CD4-positive, alpha-beta T cell treated with Interleukin-1 beta for 1 hour (primary cell): ENCODE measurements around the gene GAREM2.

Experiments
- DNase-seq, 2 donors: peaks; one replicate each; pipeline ENCODE4 v3.0.0-alpha.2; 2020 to 2022

The GAREM2 gene

DNA sequence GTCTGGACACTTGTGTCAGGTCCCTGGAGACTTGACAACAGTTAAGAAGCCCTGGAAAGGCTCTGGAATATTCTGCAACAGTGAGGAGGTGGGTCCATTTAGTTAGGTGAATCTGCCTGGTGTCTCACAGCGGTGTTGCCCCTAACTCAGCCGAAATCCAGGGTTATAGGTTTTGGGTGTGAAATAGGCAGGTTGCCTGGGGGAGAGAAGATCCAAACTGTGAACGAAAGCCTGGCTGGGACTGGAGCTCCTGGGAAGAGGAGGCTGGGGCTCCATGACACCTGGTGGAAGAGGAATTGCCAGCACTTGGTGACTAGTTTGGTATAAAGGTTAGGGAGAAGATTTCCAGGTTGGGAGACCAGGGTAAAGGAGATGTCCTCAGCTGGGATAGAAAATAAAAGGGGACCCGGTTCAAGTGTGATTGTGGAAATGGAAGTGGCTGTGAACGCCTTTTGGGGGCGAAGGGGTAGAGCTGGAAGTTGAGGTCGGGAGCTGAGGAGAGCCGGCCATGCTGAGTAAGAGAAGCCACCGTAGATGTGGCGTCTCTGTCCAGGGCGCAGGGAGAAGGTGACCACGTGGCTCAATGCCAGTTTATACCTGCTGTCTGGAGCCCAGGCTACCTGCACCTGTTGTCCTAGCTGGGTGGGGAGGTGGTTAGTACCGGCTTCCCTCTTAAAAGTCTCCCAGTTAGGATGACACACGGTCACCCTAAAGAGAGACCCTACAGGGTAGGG lies 3.0 kb upstream of the GAREM2 start:
- no peak for DNase-seq

DNA sequence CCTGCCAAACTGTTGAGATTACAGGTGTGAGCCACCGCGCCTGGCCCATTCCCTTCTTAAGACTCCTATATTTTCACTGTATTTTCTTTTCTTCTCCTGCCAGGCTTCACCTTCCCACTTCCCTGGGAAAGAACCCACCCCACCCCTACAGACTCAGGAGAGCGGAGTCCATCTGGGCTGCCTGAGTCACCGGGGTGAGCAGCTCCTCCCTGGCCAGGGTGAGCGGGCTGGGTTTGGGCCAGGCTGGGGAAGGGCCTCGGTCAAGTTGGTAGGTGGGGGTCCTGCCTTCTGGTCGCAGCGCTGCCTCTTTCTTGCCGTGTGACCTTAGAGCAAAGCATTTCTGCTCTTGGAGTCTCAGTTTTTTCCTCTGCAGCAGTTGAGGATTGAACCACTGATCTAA lies 2.1 kb upstream of the GAREM2 start:
- no peak for DNase-seq

DNA sequence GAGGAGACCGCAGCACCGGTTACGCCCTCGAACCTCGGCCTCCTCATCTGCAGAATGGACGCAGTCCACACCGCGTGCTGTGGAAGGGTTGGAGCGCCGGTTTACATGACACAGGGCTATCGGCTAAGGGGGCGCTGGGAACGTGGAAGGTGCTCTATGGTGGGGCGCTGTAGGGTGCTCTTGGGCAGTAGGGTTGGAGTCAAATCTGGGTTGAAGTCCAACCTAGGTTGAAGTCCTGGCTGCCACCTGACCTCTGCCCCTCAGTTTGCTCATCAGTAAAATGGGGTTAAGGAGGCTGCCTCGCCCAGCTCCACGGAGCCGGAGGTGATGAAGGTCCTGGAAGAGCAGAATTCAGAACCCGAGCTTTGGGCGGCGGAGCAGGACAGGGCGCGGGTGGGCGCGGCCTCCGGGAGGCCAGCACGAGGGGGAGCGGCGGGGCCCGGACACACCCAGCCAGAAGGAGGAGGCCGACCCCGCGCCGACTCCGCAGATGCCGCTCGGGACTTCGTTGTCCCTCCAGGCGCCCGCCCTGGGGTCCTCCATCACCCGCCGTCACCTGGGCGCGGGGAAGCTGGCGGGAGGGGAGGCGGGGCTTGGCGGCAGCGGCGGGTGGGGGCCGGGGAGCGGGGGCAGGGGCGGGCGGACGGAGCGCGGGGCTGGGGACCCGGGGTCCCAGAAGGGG lies 558 bp upstream of the GAREM2 start:
- DNase-seq = no peak

DNA sequence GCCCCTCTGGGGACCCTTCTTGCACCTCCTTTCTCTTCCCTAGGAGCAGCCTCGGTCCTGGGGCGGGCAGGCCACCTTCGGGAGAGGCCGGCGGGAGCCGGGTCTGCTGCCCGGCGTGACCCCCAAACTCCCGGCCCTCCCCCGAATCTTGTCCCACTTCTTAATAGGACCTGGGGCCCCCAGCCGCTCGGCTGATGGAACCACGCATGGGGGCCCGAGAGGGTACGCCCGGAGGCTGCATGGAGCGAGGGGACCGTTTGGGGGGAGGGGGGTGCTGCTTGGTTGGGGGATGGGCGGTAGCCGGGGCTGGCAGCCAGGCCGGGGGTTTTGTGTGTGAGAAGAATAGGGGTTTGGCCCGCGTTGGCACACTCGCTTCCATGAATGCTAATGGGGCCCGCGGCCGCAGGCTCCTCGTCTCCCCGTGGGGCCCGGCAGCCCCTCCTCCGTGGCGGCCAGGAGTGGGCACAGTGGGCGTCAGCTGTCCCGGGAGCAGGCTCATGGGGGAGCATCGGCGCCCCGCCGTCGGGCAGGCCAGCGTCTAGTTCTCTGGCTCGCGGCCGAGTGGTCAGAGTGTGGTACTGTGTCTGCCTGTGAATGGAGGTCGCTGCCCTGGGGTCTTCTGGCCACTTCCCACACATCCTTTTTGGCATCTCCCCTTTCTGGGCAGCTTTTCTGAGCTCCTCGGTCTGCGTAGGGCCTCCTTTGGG lies 1.0 kb downstream of the GAREM2 start:
- DNase-seq = no peak

DNA sequence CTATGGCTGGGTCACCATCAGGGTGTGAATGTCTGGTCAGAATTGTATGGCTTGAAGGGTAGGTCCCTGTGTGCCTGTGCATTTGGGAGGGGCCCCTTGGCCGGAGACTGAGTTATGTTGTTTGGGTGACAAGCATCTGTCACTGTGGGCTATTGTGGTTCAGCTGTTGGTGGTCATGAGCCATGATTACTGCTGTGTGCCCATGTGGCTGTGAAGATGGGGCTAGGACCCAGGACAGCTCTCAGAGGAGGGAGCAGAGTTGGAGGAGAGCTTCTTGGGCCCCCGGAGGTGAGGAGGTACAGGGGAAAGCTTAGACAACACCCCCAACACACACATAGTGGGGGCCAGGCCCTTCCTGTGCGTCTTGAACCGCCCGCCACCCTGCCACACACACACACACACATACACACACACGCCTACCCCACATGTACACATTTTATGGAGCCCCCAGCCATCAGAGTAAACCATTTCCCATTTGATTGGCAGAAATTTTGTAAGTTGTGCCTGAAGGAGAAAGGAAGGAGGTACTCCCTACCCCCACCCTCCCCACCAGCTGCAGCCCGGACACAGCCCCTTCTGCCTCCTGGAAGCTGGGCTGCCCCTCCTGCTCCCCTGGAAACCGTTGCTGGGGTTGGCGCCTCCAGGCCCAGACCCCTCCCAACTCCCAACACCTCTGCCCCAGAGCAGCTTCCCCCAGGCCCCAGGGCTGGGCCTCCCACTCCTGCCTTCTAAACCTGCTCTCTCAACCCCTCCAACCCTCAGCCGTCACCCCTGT lies 2.0 kb downstream of the GAREM2 start:
- no peak for DNase-seq

DNA sequence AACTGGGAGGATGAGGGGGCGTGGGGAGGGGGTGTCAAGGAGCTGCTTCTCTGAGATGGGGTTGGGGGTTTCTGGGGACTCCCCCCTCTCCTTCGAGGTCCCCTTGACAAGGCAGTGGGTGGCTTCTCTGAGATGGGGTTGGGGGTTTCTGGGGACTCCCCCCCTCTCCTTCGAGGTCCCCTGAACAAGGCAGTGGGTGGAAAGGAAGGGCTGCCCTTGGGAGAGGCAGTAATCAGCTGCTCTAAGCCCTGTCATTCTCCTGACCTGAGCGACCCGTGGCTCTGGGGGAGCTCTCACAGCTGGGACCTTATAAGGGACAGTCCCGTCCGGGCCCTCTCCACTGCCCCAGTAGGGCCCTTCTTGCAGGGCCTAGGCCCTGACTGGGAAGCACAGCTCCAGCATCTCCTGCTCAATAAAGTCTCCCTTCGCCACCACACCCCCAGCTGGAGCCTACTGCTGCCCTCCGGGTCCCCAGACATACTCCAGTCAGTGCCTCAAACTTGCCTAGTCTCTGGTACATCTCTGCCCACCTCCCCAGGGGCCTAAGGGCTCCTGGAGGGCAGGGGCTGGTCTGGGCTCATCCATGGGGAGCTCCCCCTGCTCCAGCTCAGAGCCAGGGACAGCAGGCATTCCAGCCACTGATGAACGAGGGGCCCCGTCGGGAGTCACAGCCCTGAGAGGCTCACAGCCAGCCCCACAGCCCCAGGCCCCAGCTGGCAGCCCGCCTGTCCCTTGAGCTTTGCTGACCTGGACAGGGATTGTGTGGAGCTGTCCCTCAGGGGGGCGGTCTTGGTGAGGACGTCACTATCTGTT lies 2.8 kb downstream of the GAREM2 start:
- no peak for DNase-seq

DNA sequence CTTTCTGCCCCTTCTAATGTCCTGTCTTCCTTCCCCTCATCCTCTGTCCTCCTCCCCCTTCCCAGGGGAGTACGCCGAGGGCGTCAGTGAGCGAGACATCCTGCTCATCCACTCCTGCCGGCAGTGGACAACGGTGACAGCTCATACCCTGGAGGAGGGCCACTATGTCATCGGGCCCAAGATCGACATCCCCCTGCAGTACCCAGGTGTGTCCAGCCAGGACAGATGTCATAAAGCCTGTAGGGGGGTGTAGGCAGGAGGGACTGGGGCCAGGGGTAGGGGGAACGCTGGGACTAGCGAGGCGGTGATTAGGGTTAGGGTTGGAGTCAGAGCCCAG lies 3.4 kb downstream of the GAREM2 start:
- DNase-seq = no peak

DNA sequence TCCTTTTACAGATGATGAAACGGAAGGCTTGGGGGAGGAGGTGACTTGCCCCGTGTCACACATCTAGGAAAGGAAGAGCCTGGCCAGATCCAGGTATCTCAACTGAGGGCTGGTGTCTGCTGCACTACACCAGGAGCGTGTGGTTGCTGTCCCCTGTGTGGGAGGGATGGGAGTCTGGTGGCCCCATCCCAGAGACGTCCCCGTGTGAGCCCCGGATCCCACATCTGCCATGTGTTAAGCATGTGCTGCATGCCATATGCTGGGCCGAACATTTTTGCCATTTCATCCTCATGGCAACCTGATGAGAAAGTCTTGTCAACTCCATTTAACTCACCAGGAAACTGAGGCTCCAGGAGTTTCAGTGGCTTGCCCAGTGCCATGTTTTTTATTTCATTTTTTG lies 4.2 kb downstream of the GAREM2 start:
- DNase-seq = no peak

DNA sequence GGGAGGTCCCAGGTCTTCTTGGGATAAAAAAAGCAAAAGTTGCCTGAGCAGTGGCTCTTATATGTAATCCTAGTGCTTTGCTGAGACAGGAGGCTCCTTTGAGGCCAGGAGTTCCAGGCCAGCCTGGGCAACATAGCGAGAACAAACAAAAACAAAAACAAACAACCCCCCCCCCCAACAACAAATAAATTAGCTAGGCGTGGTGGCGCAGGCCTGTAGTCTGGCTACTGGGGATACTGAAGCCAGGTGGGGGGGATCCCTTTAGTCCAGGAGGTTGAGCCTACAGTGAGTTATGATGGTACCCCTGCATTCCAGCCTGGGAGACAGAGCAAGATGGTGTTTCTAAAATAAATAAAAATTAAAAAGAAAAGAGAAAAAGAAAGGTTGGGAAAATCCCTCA lies 5.4 kb downstream of the GAREM2 start:
- DNase-seq = no peak

DNA sequence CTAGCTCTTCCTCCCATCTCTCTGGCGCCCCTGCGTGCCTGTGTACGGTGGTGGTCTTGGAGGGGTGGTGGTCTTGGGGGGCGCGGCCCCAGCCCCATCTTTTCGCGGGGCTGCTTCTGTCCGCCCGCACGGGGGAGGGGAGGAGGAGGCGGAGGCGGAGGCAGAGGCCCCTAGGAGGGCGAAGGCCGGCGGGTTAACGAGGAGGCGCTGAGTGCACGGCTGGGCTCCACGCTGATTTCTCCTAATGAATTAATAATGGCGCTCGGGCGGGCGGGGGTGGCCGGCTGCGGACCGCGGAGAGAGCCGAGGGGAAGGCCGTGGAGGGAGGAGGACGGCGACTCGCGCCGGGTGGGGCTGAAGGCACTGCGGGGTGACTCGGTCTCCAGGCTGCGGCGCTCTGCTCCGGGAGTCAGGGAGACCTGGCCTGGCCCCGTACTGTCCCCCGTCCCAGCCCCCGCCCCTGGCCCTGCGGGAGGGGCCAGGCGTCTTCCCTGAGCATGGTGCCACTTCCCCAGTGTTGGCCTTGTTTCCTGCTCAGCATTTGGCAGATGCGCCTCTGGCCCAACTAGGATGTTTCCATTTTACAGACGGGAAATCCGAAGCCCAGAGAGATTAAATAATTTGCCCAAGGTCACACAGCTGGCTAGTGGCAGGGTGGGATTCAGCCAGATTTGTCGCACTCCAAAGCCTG lies 6.0 kb downstream of the GAREM2 start:
- no peak for DNase-seq

DNA sequence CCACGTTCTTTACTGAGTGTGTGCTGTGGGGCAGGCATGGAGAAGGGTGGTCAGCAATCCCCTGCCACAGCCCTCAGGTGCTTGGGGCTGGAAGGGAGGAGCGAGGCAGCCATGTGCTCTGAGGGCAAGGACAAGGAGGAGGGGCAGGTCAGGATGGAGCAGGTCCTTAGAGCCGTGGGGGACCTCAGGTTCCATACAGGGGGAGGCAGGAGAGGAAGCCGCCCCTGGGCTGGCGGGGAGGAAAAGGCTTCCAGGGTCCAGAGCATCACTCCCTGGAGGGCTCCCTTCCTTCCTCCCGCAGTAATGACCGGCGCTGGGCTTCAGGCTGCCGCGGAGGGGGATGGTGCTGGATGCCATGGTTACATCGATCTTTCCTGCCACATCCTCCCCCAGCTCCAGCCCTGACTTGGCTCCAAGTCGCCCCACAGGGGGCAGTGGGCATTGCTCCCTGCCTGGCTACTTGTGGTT lies 6.6 kb downstream of the GAREM2 start:
- DNase-seq = no peak

DNA sequence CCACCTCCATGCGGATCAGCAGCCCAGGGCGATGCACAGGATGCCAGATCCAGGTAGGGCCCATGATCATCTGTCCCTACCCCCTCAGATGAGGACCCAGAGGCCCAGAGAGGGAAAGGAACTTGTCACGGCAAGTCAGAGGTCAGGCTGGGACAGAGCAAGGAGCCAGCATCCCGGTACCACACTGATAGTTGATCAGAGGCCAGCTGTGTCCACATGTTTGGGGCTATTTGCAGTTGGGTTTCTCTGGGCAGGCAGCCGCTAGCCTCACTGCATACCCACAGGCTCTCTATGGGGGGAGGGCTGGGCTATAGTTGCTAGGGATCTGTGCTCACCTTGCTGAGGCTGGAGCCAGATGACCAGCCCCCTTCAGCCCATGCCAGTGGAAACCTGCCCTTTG lies 9.6 kb downstream of the GAREM2 start:
- no peak for DNase-seq

DNA sequence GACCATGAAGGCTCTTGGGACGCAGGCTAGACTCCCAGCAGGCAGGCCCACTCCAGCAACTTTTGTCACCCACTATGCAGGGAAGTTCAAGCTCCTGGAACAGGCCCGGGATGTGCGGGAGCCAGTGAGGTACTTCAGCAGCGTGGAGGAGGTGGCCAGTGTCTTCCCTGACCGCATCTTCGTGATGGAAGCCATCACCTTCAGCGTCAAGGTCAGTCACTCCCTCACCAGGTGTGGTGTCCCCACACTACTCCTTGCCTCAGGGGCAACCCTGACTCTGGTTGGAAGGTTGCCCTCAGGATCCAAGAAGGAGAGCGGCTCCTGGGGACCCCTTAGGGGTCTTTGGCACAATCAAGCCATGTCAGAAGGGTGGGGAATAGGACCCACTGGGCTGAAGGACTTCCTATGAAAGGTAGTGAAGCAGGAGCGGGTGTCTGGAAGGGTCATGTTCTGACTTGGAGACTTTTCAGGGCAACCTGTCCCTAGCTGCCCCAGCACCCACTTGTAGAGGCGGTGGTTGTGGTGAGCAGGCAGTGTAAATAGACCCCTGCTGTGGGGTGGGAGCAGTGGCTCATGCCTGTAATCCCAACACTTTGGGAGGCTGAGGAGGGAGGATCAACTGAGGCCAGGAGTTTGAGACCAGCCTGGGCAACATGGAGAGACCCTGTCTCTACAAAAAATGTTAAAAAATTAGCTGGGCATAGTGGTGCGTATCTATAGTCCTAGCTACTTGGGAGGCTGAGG lies 10.2 kb downstream of the GAREM2 start:
- no peak for DNase-seq

DNA sequence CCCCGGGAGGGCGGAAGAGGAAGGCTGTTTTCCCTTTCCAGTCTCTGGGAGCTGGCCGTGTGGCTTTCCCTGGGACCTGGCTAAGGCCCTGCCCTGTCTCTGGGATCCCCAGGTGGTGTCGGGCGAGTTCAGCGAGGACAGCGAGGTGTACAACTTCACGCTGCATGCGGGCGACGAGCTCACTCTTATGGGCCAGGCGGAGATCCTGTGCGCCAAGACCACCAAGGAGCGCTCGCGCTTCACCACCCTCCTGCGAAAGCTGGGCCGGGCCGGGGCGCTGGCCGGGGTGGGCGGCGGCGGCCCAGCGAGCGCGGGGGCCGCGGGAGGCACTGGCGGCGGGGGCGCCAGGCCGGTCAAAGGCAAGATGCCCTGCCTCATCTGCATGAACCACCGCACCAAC lies 11.2 kb downstream of the GAREM2 start:
- no peak for DNase-seq

DNA sequence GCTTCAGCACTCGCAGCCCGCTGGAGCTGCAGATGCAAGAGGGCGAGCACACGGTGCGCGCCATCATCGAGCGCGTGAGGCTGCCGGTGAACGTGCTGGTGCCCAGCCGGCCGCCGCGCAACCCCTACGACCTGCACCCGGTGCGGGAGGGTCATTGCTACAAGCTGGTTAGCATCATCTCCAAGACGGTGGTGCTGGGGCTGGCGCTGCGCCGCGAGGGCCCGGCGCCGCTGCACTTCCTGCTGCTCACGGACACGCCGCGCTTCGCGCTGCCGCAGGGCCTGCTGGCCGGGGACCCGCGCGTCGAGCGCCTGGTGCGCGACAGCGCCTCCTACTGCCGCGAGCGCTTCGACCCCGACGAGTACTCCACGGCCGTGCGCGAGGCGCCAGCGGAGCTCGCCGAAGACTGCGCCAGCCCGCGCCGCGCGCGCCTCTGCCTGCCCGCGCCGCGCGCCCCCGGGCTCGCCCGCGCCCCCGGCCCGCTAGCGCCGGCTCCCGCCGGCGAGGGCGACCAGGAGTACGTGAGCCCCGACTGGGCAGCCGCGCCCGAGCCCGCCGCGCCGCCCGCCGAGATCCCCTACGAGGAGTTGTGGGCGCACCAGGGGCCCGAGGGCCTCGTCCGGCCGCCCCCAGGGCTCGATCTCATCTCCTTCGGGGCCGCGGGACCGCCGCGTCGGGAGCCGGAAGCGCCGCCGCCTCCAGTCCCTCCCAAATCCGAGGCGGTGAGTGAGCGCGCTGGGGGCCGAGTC lies 11.8 kb downstream of the GAREM2 start:
- peak; percentile 90 for DNase-seq

DNA sequence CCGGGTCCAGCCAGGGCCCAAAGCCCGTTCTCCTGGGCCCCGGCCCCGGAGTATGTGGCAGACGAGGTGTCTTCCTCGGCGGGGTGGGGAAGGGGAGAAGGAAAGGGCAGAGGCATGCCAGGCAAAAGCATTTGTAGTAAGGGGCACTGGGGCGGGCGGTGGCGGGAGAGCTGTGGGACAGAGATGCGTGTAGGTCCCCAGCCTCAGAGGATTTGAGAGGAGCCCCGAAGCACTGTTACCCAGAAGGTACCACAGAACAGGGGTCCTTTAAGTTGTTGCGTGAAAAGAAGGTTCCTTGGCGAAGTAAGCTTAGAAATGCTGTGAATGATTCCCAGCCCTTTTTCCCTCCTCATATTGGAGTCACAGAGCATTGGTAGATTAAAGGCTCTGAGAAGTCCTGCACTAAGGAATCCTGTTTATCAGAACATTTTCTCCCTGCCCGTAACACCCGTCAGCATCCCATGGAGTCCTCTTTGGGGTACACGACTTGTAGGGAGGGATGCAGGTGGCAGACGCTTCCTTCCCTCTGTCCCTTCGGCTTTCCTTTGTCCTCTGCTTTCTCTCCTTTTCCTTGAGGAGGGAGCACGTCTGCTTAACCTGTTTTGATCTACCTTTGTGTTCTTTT lies 12.5 kb downstream of the GAREM2 start:
- DNase-seq = no peak

DNA sequence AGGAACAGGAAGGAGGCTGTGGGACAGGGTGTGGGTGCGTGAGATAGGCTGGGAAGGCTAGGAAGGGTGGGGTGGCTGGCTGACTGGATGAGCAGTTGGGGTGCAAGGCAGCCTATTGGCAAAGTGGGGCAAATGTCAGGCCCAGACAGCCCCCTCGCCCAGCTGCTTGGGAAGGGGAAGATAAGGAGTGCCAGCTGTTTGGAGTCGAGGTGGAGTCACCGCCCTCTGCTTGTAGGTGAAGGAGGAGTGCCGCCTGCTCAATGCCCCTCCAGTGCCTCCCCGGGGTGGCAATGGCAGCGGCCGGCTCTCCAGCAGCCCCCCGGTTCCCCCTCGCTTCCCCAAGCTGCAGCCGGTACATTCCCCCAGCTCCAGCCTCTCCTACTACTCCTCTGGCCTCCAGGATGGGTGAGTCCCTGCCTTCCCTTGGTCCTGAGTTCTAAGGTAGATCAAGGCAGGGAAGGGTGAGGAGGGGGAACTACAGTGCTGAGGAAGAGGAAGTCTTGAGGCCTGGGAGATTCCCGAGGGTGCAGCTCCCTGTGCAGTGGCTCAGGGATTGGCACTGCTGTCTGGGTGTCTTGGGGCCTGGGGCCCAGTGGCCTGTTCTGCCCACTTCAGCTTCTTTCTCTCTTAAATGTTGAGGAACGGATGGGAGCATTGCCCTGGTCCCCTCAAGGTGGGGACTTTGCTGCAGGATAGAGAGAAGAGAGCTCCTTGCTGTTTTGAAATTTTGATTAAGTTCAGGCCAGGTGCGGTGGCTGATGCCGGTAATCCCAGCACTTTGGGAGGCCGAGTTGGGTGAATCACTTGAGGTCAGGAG lies 13.3 kb downstream of the GAREM2 start:
- DNase-seq = no peak

DNA sequence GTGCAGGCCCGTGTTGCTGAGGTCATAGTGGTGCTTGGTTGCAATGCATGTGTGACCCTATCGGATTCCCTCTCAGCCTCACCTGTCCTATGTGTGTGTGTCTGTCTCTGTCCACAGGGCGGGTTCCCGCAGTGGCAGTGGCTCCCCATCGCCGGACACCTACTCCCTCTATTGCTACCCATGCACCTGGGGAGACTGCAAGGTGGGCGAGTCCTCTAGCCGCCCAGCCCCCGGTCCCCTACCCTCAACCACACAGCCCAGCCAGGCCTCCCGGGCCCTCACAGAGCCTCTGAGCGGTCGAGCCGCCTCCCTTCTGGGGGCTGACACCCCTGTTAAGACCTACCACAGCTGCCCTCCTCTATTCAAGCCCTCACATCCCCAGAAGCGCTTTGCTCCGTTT lies 14.2 kb downstream of the GAREM2 start:
- no peak for DNase-seq

DNA sequence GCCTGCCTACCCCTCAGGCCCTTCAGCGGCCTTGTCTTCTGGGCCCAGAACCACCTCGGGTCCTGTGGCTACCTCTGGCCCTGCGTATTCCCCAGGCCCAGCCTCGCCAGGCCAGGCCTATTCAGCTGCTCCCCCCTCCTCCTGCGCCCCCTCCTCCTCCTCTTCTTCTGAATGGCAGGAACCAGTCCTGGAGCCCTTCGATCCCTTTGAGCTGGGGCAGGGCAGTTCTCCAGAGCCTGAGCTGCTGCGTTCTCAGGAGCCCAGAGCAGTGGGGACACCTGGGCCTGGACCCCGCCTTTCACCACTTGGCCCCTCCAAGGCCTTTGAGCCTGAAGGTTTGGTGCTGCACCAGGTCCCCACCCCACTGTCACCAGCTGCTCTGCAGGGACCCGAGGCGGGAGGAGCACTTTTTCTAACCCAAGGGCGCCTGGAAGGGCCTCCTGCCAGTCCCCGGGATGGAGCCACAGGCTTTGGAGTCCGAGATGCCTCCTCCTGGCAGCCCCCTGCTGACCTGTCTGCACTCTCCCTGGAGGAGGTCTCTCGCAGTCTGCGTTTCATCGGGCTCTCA lies 14.7 kb downstream of the GAREM2 start:
- DNase-seq = no peak
